Measurements from ENCODE around the gene ERG. TPM values are rescaled to one million over a fixed set of nuclear protein-coding genes. Genes with fewer than 3 reads are reported as not detected.

The ERG gene
- total and polyA plus RNA-seq, 4 donors = 3.3 to 6.0 (median 4.1) TPM

DNA sequence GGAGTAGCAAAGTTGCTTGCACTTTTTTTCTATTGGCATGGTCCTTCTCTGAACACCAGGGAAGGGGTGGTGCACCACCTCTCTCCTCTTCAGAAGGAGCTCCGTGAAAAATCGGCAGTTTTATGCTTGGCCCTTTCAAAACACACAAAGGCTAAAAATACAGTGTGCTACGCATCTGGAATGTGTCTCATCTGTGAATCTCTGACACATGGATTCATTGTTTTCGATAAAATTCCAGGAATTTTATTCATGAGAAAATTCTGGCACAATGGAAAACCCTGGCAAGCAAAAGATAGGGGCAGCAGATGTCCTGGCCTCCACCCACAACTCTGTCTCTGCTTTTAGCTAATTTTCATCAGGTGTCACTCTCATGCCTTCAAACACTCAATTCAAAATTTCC, 42.9 kb downstream of the ERG start (continued):
- TF ChIP-seq CTCF (IDR thresholded peaks at IDR 0.05; ENCODE audit: low read depth, low read length, missing input control) (no peak), RAD21 (IDR thresholded peaks at IDR 0.05) (no peak), TAF1 (conservative IDR thresholded peaks at IDR 0.05) (no peak)

- Histone ChIP-seq H3K27me3 (ENCODE audit: control insufficient read depth in 4 of 4, insufficient read depth in 4 of 4, low read length in 3 of 4) (peaks cover 0 to 3% (median 0%) of the 10 kb centered on the region in 4 donors), H3K9ac (ENCODE audit: low read depth in 1 of 2, low read length in 2 of 2) (no peak overlapping the region), H3K27ac (ENCODE audit: low read depth in 1 of 2, low read length in 2 of 2) (no peak overlapping the region), H3K36me3 (ENCODE audit: control insufficient read depth in 4 of 4, insufficient read depth in 3 of 4, low read depth in 1 of 4, low read length in 3 of 4) (no peaks in the 10 kb centered on the region), H3K4me1 (ENCODE audit: control insufficient read depth in 4 of 4, insufficient read depth in 4 of 4, low read length in 3 of 4) (peaks cover 0 to 6% (median 3%) of the 10 kb centered on the region in 4 donors), H3K9me3 (ENCODE audit: control insufficient read depth in 4 of 4, low read length in 3 of 4) (no peaks in the 10 kb centered on the region), H3K4me3 (ENCODE audit: low read depth in 1 of 3, low read length in 3 of 3) (no peak overlapping the region)
- WGBS = 77% methylated on average over 2 of the region's 2 CpGs
- no peak for DNase-seq (ENCODE audit: low spot score)
- no peak for TF ChIP-seq CTCF (IDR thresholded peaks at IDR 0.05; ENCODE audit: low read depth, low read length, missing input control)
- TF ChIP-seq HNF4G (IDR thresholded peaks at IDR 0.05) = no peak
- TF ChIP-seq HNF4A (conservative IDR thresholded peaks at IDR 0.05) = no peak
- TF ChIP-seq, protein P1, sequence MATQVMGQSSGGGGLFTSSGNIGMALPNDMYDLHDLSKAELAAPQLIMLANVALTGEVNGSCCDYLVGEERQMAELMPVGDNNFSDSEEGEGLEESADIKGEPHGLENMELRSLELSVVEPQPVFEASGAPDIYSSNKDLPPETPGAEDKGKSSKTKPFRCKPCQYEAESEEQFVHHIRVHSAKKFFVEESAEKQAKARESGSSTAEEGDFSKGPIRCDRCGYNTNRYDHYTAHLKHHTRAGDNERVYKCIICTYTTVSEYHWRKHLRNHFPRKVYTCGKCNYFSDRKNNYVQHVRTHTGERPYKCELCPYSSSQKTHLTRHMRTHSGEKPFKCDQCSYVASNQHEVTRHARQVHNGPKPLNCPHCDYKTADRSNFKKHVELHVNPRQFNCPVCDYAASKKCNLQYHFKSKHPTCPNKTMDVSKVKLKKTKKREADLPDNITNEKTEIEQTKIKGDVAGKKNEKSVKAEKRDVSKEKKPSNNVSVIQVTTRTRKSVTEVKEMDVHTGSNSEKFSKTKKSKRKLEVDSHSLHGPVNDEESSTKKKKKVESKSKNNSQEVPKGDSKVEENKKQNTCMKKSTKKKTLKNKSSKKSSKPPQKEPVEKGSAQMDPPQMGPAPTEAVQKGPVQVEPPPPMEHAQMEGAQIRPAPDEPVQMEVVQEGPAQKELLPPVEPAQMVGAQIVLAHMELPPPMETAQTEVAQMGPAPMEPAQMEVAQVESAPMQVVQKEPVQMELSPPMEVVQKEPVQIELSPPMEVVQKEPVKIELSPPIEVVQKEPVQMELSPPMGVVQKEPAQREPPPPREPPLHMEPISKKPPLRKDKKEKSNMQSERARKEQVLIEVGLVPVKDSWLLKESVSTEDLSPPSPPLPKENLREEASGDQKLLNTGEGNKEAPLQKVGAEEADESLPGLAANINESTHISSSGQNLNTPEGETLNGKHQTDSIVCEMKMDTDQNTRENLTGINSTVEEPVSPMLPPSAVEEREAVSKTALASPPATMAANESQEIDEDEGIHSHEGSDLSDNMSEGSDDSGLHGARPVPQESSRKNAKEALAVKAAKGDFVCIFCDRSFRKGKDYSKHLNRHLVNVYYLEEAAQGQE (IDR thresholded peaks at IDR 0.05) = no peak
- TF ChIP-seq NR2F2 (IDR thresholded peaks at IDR 0.05) = no peak
- TF ChIP-seq SP1 (IDR thresholded peaks at IDR 0.05) = no peak
- TF ChIP-seq GABPA (IDR thresholded peaks at IDR 0.05 in 1 of 2, conservative IDR thresholded peaks at IDR 0.05 in 1 of 2) = no peak
- TF ChIP-seq, protein P2, sequence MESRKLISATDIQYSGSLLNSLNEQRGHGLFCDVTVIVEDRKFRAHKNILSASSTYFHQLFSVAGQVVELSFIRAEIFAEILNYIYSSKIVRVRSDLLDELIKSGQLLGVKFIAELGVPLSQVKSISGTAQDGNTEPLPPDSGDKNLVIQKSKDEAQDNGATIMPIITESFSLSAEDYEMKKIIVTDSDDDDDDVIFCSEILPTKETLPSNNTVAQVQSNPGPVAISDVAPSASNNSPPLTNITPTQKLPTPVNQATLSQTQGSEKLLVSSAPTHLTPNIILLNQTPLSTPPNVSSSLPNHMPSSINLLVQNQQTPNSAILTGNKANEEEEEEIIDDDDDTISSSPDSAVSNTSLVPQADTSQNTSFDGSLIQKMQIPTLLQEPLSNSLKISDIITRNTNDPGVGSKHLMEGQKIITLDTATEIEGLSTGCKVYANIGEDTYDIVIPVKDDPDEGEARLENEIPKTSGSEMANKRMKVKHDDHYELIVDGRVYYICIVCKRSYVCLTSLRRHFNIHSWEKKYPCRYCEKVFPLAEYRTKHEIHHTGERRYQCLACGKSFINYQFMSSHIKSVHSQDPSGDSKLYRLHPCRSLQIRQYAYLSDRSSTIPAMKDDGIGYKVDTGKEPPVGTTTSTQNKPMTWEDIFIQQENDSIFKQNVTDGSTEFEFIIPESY (IDR thresholded peaks at IDR 0.05) = no peak
- no peak for TF ChIP-seq EGR1 (IDR thresholded peaks at IDR 0.05; ENCODE audit: low read depth in 2 of 2)
- TF ChIP-seq RXRA (IDR thresholded peaks at IDR 0.05) = no peak
- no peak for TF ChIP-seq FOXA1 (IDR thresholded peaks at IDR 0.05)
- no peak for TF ChIP-seq MAX (IDR thresholded peaks at IDR 0.05)
- TF ChIP-seq RAD21 (IDR thresholded peaks at IDR 0.05) = no peak
- no peak for TF ChIP-seq FOXA2 (IDR thresholded peaks at IDR 0.05)
- TF ChIP-seq YY1 (IDR thresholded peaks at IDR 0.05) = no peak
- TF ChIP-seq JUND (IDR thresholded peaks at IDR 0.05) = no peak
- TF ChIP-seq TAF1 (conservative IDR thresholded peaks at IDR 0.05) = no peak
- TF ChIP-seq, protein P3, sequence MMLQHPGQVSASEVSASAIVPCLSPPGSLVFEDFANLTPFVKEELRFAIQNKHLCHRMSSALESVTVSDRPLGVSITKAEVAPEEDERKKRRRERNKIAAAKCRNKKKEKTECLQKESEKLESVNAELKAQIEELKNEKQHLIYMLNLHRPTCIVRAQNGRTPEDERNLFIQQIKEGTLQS (IDR thresholded peaks at IDR 0.05) = no peak
Measured at GRCh38 chr21:38454702-38455101, 43.6 kb downstream of the ERG start.
